Stimulated activated CD8-positive, alpha-beta memory T cell treated with anti-CD3 and anti-CD28 coated beads, Interleukin-15, amount 100 ng/mL, for 48 hours (primary cell): ENCODE data around the gene RAD54L.
"Not testable (repeated sequence)": the region's sequence is repeated elsewhere in the genome, so short reads cannot be mapped to it uniquely, and the experiment has no call there.

ENCODE experiments used
- DNase-seq, 2 donors: peaks; one replicate each; pipeline ENCODE4 v3.0.0-alpha.2; 2020; ENCODE audit warnings: low read depth in 2 of 2

Gene RAD54L

DNA sequence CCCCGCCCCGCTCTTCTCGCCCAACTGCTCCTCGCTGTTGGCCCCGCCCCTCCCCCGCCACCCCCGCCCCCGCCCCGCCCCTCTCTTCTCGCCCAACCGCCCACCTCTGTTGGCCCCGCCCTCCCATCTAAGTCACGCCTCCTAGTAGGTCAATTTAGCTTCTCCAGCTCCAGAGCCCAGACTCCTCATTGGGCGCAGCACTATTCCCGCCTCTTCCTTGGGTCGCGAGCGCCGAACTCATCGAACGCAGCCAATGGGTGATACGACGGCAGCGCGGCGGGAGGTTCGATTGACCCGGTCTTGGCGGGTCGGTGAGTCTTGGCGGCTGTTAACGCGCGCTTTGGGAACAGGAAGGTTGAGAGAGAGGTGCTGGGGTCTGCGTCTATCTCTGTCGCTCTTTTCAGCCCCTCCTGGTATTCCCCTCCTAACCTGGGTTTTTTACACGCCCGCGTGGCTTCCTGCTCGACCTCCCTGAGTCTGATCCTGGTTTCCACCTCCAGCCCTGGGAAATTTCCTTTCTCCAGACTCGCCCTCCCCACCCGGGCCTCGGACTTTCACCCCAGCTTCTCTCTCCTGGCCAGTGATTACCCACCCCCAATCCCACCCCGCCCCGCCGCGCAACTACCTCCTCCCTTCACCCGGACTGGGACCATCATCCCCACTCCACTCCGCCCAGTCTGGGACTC is at the start of gene RAD54L:
Gene RAD54L, plus strand, starts transcription at position 328 of the 686 bp plus-strand sequence. CDS start 643 bp downstream, outside the sequence.
- peak; percentile 94 to 96 for DNase-seq

DNA sequence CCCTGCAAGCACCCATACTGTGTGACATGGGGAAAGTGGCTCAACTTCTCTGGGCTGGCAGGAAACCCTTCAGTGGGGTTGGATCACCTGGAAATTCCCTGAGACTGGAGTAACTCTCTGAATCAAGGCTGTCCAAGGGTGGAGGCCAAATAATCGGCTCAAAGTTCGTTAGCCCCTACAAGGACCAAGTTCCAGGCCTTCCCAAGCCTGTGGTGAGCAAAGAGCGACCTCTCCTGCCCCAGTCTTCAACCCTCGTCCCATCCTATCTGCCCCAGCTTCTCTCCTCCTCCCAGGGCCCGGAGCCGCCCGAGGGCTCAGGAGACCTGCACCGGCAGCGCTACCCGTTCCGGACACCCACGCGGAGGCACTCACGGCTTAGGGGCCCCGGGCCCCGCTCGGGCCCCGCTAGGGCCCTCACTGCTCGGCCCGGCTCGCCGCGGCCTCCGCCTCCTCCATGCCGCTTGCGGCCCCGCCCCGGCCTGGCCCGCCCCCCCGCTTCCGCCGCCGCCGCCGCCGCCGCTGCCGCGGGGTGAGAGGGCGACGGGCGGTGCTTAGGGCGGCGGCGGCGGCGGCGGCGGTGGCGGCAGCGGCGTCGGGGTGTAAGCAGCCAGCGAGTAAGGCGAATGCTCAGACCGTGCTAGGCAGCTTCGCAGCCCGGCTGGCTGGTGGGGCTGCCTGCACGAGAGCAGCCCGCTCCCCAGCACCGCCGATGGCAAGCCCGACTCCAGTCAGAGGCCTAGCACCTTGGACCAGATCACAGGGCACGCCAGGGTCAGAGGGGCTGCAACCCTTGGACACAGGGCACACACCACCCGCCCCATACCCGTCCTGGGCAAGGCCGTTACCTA is 49.4 kb upstream of the RAD54L start, which contains the start of gene POMGNT1:
Gene POMGNT1, minus strand, starts transcription at position 471 of the 848 bp plus-strand sequence. CDS start 613 bp downstream, outside the sequence.
- peak; percentile 75 for DNase-seq

- DNase-seq, result no peak
Measured at GRCh38 chr1:46199233-46199749, 48.3 kb upstream of the RAD54L start.

- no peak for DNase-seq
Measured at GRCh38 chr1:46203738-46204405, 43.7 kb upstream of the RAD54L start.

DNA sequence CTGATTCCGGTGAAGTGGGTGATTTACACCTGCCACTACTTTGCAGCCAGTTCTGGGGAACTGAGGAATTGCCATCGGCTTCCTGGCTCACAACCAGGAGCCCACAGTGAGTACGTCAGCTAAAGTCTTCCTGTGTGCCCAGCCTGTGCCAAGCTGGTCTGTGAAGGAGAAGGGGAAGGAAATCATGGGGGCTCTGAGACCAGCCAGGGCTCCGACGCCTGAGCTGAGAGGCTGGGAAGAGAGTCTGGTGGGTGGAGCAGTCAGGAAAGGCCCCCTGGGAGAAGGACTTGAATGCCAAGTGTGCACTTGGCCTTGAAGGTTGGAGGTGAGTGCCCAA is 43.2 kb upstream of the RAD54L start:
- no peak for DNase-seq

- no peak for DNase-seq
Measured at GRCh38 chr1:46205141-46205540, 42.4 kb upstream of the RAD54L start.

GRCh38 chr1:46205791-46206190 is 41.8 kb upstream of the RAD54L start:
- DNase-seq, result no peak

- no peak for DNase-seq
Measured at GRCh38 chr1:46206399-46206798, 41.2 kb upstream of the RAD54L start.

DNA sequence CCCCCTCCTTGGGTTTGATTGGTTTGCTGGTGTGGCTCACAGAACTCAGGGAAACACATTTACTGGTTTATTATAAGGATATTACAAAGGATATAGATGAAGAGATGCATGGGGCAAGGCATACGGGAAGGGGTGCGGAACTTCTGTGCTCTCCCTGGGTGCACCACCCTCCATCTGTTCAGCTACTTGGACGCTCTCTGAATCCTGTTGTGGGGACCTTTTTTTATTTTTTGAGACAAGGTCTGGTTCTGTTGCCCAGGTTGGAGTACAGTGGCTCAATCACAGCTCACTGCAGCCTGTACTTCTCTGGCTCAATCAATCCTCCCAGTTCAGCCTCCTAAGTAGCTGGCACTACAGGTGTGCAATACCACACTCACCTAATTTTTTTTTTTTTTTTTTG is 37.0 kb upstream of the RAD54L start:
- DNase-seq, result no peak

GRCh38 chr1:46211051-46211450 is 36.5 kb upstream of the RAD54L start:
- DNase-seq, result no peak

DNA sequence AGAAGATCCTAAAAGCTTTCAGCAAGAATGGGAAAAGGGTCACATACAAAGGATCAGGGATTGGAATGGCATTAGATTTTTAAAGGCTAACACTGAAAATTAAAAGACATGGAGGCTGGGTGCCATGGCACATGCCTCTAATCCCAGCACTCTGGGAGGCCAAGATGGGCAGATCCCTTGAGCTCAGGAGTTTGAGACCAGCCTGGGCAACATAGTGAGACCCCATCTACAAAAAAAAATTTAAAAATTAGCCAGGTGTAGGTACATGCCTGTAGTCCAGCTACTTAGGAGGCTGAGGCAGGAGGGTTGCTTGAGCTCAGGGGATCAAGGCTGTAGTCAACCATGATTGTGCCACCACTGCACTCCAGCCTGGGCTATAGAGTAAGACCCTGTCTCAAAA is 32.1 kb upstream of the RAD54L start:
- no peak for DNase-seq

DNA sequence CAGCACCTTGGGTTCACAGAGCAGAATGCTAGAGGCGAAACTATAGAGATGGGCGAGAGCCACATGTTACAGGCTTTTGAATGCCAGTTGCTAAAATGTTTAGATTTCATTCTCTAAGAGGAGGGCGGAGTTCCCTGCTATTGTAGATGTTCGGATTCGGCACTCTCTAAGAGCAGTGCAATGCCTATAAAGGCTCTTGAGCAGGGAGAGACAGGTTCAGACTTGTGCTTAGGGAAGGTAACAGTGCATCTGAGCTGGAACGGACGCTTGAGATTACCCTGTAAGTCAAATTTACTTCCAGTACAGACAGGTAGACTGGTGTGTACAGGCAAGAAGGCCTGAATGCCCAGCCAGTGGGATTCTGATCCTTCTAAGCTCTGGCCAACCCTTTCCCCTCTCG is 29.1 kb upstream of the RAD54L start:
- DNase-seq, result no peak

GRCh38 chr1:46219551-46220520 is 27.7 kb upstream of the RAD54L start:
- no peak for DNase-seq

- no peak for DNase-seq
Measured at GRCh38 chr1:46220808-46221207, 26.8 kb upstream of the RAD54L start.

GRCh38 chr1:46221749-46222148 is 25.8 kb upstream of the RAD54L start:
- DNase-seq, result no peak

- DNase-seq, result not testable (repeated sequence)
Measured at GRCh38 chr1:46223055-46223454, 24.5 kb upstream of the RAD54L start.

- DNase-seq, result peak; percentile 20 to 35
Measured at GRCh38 chr1:46223472-46223943, 24.1 kb upstream of the RAD54L start.

DNA sequence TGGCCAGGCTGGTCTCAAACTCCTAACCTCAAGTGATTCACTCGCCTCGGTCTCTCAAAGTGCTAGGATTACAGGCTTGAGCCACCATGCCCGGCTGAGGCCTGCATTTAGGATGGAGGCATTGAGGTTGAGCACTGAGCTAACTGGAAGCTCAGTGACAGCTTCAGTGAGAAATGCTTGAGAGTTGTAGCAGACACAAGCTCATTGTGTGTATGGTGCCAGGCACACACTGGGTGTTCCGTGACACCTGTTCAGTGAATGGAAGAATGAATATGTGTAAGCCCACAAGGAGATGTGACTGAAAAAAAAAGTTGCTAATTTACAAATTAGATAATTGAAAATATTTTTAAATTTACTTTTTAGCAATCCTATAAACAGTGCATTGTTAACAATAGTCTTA is 22.6 kb upstream of the RAD54L start:
- no peak for DNase-seq

- not testable (repeated sequence) for DNase-seq
Measured at GRCh38 chr1:46231231-46231630, 16.3 kb upstream of the RAD54L start.

DNA sequence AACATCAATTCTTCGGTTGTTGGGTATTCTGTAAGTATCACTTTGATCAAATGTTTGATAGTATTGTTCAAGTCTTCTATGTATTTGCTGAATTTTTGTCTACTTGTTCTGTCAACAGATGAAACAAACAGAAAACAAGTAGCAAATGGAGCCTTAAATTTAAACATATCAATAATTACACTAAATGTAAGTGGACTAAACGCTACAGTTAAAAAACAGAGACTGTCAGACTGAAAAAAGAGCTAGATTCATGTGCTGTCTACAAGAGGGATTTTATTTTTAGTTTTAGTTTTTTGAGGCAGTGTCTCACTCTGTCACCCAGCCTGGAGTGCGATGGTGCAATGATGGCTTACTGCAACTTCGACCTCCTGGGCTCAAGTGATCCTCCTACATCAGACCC is 10.7 kb upstream of the RAD54L start:
- no peak for DNase-seq

DNA sequence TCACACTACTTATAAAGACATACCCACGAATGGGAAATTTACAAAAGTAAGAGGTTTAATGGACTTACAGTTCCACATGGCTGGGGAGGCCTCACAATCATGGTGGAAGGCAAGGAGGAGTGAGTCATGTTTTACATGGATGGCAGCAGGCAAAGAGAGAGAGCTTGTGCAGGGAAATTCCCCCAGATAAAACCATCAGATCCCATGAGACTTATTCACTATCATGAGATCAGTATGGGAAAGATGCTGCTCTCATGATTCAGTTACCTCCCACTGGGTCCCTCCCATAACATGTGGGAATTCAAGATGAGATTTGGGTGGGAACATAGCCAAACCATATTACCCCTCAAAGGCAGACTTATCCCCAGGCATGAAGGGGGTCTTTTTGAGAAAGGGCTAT is 8.7 kb upstream of the RAD54L start:
- not testable (repeated sequence) for DNase-seq
